T-cell (primary cell): ENCODE measurements around the gene SEZ6. TPM values are rescaled to one million over a fixed set of nuclear protein-coding genes. Genes with fewer than 3 reads are reported as not detected.

ENCODE experiments used
- ATAC-seq, 4 experiments: fragments of 200-7000 bp in 3 of 4; fragments of 150-1000 bp in 1 of 4; cut with Tn5 transposase; replicated peaks in 1 of 4; 1 replicate in 3 of 4; 2 replicates in 1 of 4; pipeline ENCODE4 v1.10.0; 2021; ENCODE audit warnings: moderate library complexity in 3 of 4, mild to moderate bottlenecking in 2 of 4, moderate number of reproducible peaks in 1 of 4
- CTCF ChIA-PET, 2 donors: fragments of 300-600 bp; sonication (Branson Sonifier 250); formaldehyde crosslinking; loops; one replicate each; lab custom pipeline; 2022; ENCODE audit warnings: antibody characterized with exemption in 2 of 2; lab: Charles Lee
- POLR2A ChIA-PET, 2 donors: fragments of 300-600 bp; sonication (Branson Sonifier 250); formaldehyde crosslinking; loops; one replicate each; lab custom pipeline; 2022; ENCODE audit warnings: antibody characterized with exemption in 2 of 2; lab: Charles Lee
- DNase-seq, 35 experiments: peaks; one replicate each; pipeline versions ENCODE4 v3.0.0 to v3.0.0-alpha.2; 2013 to 2023
- H3K27ac ChIP-seq: one replicate; pipeline ENCODE4 v1.5.1; 2013; ENCODE audit warnings: low read length
- H3K27me3 ChIP-seq, 2 experiments: replicated peaks in 1 of 2; 1 replicate in 1 of 2; 2 replicates in 1 of 2; pipeline versions ENCODE4 v1.6.1 to v1.7.0; 2013; ENCODE audit warnings: low read length in 1 of 2, mixed read lengths in 1 of 2; ENCODE audit not compliant: control insufficient read depth in 2 of 2, insufficient read depth in 2 of 2; ENCODE audit errors: extremely low read depth in 1 of 2
- H3K36me3 ChIP-seq, 2 donors: 1 replicate in 1 of 2; 2 replicates in 1 of 2; pipeline versions ENCODE4 v1.6.1 to v1.7.0; 2013; ENCODE audit warnings: low read length in 1 of 2; ENCODE audit not compliant: control insufficient read depth in 2 of 2, insufficient read depth in 1 of 2; ENCODE audit errors: extremely low read depth in 1 of 2
- H3K4me1 ChIP-seq, 2 experiments: 1 replicate in 1 of 2; 2 replicates in 1 of 2; pipeline versions ENCODE4 v1.6.1 to v1.7.0; 2013; ENCODE audit warnings: low read length in 2 of 2, mixed read lengths in 1 of 2; ENCODE audit not compliant: insufficient read depth in 2 of 2, control insufficient read depth in 1 of 2; ENCODE audit errors: extremely low read depth in 1 of 2
- H3K4me3 ChIP-seq, 2 donors: 1 replicate in 1 of 2; 2 replicates in 1 of 2; pipeline versions ENCODE4 v1.5.1 to v1.7.0; 2013; ENCODE audit warnings: mild to moderate bottlenecking in 2 of 2, low read length in 1 of 2, moderate library complexity in 1 of 2; ENCODE audit not compliant: control insufficient read depth in 1 of 2; ENCODE audit errors: extremely low read depth in 1 of 2
- H3K9me3 ChIP-seq: 2 replicates; pipeline ENCODE4 v1.7.0; 2013
- H3K27ac Mint-ChIP-seq, 2 donors: one replicate each; pipeline ENCODE4 v1.8.0; 2020 to 2021; ENCODE audit warnings: mild to moderate bottlenecking in 2 of 2, mixed read lengths in 2 of 2
- H3K27me3 Mint-ChIP-seq, 2 donors: one replicate each; pipeline ENCODE4 v1.8.0; 2021 to 2022; ENCODE audit warnings: mixed read lengths in 2 of 2
- H3K36me3 Mint-ChIP-seq: one replicate; pipeline ENCODE4 v1.8.0; 2021; ENCODE audit warnings: mixed read lengths
- H3K4me1 Mint-ChIP-seq, 3 donors: one replicate each; pipeline ENCODE4 v1.8.0; 2020 to 2022; ENCODE audit warnings: mixed read lengths in 3 of 3, mild to moderate bottlenecking in 1 of 3
- H3K4me3 Mint-ChIP-seq, 3 donors: one replicate each; pipeline ENCODE4 v1.8.0; 2020 to 2022; ENCODE audit warnings: mild to moderate bottlenecking in 3 of 3, mixed read lengths in 3 of 3, moderate library complexity in 3 of 3
- H3K9me3 Mint-ChIP-seq, 3 donors: one replicate each; pipeline ENCODE4 v1.8.0; 2020 to 2022; ENCODE audit warnings: mixed read lengths in 3 of 3
- WGBS: methylation state at CpG from one replicate; pipeline ENCODE4 v1.1.5; 2013; ENCODE audit warnings: missing lambda C conversion rate; ENCODE audit not compliant: insufficient coverage; 5-methylcytosine and 5-hydroxymethylcytosine counted together
- total RNA-seq, 35 experiments: library from RNA in 6 of 35; stranded (reverse) in 6 of 35; fragments of 120-200 nt in 1 of 35; gene quantifications; one replicate each; pipeline versions ENCODE4 v1.2.1 to v1.2.4 and lab custom pipeline; 2013 to 2026

Gene SEZ6
- total RNA-seq, 5 donors from 2014 or later (not counting 1 experiment from before 2014, with no cell fraction given) = 0.49 to 1.6 TPM; not detected in 3

- peaks cover 3% of the 10 kb centered on the region for H3K36me3 Mint-ChIP-seq
These were observed 26.4 kb upstream of the SEZ6 start for GRCh38 chr17:29032013-29032856.

GRCh38 chr17:29031488-29031887 is 25.7 kb upstream of the SEZ6 start:
- CTCF ChIA-PET = interaction anchor here in 1 of 2 donors (0.6 to 0.7 kb wide), 2 partner anchors 12 to 751 kb away, joined by 3 read pairs; no protein-coding TSS in a partner anchor
- no peak for ATAC-seq
- peaks cover 3% of the 10 kb centered on the region for H3K36me3 Mint-ChIP-seq

More at GRCh38 chr17:29032013-29032856, 26.4 kb upstream of the SEZ6 start:
- Histone ChIP-seq H3K27ac (no peak overlapping the region), H3K9me3 (no peaks in the 10 kb centered on the region), H3K36me3 (no peaks in the 10 kb centered on the region), H3K4me3 (no peak overlapping the region), H3K27me3 (peaks cover 3 to 46% of the 10 kb centered on the region in 2 experiments), H3K4me1 (no peaks in the 10 kb centered on the region)
- no peaks in the 10 kb centered on the region for H3K4me1 Mint-ChIP-seq
- DNase-seq = no peak
- no peak overlapping the region for H3K27ac Mint-ChIP-seq
- POLR2A ChIA-PET = no interaction called here
- peaks cover 41 to 58% of the 10 kb centered on the region in 2 donors for H3K27me3 Mint-ChIP-seq
- H3K4me3 Mint-ChIP-seq = no peak overlapping the region
- CTCF ChIA-PET = no interaction called here
- H3K9me3 Mint-ChIP-seq = peaks cover 0 to 15% (median 8%) of the 10 kb centered on the region in 3 donors
- WGBS = 47% methylated on average over 9 of the region's 11 CpGs
- ATAC-seq = no peak

GRCh38 chr17:29024316-29024952 is 18.6 kb upstream of the SEZ6 start:
- no peak overlapping the region for H3K4me3 Mint-ChIP-seq
- WGBS = no CpG with 5 or more reads among the region's 6 CpGs
- CTCF ChIA-PET = no interaction called here

More at GRCh38 chr17:29031488-29031887, 25.7 kb upstream of the SEZ6 start:
- H3K27me3 Mint-ChIP-seq = peaks cover 48 to 65% of the 10 kb centered on the region in 2 donors
- no peak overlapping the region for H3K4me3 ChIP-seq
- H3K9me3 ChIP-seq = no peaks in the 10 kb centered on the region
- peaks cover 3 to 50% of the 10 kb centered on the region in 2 experiments for H3K27me3 ChIP-seq
- DNase-seq = no peak
- H3K4me1 ChIP-seq = no peaks in the 10 kb centered on the region
- no peaks in the 10 kb centered on the region for H3K4me1 Mint-ChIP-seq
- no peak overlapping the region for H3K4me3 Mint-ChIP-seq
- peaks cover 0 to 15% (median 8%) of the 10 kb centered on the region in 3 donors for H3K9me3 Mint-ChIP-seq
- H3K27ac ChIP-seq = no peak overlapping the region
- POLR2A ChIA-PET = no interaction called here
- no peak overlapping the region for H3K27ac Mint-ChIP-seq
- WGBS = 16% methylated on average over 3 of the region's 5 CpGs
- H3K36me3 ChIP-seq = no peaks in the 10 kb centered on the region

GRCh38 chr17:29022074-29022473 is 16.2 kb upstream of the SEZ6 start:
- H3K9me3 ChIP-seq = no peaks in the 10 kb centered on the region
- WGBS = 90% methylated on average over 4 of the region's 7 CpGs
- no peak overlapping the region for H3K27ac Mint-ChIP-seq
- H3K36me3 ChIP-seq = no peaks in the 10 kb centered on the region
- H3K4me3 ChIP-seq = no peak overlapping the region
- ChIA-PET POLR2A (no interaction called here), CTCF (no interaction called here)
- no peak overlapping the region for H3K27ac ChIP-seq
- H3K27me3 ChIP-seq = peaks cover 0 to 72% of the 10 kb centered on the region in 2 experiments
- peaks cover 60 to 77% of the 10 kb centered on the region in 2 donors for H3K27me3 Mint-ChIP-seq
- no peaks in the 10 kb centered on the region for H3K36me3 Mint-ChIP-seq
- peaks cover 5 to 11% (median 7%) of the 10 kb centered on the region in 3 donors for H3K4me1 Mint-ChIP-seq
- DNase-seq (no peak), ATAC-seq (no peak)
- H3K9me3 Mint-ChIP-seq = no peaks in the 10 kb centered on the region
- no peak overlapping the region for H3K4me3 Mint-ChIP-seq
- peaks cover 0 to 9% of the 10 kb centered on the region in 2 experiments for H3K4me1 ChIP-seq

More at GRCh38 chr17:29024316-29024952, 18.6 kb upstream of the SEZ6 start:
- H3K4me1 Mint-ChIP-seq = peaks cover 3 to 5% (median 3%) of the 10 kb centered on the region in 3 donors
- H3K36me3 Mint-ChIP-seq = no peaks in the 10 kb centered on the region
- peaks cover 44 to 68% of the 10 kb centered on the region in 2 donors for H3K27me3 Mint-ChIP-seq
- no peak overlapping the region for H3K27ac ChIP-seq
- POLR2A ChIA-PET = no interaction called here
- DNase-seq (no peak), ATAC-seq (no peak)
- H3K36me3 ChIP-seq = no peaks in the 10 kb centered on the region
- no peaks in the 10 kb centered on the region for H3K9me3 ChIP-seq
- no peak overlapping the region for H3K4me3 ChIP-seq
- peaks cover 0 to 61% of the 10 kb centered on the region in 2 experiments for H3K27me3 ChIP-seq
- H3K27ac Mint-ChIP-seq = no peak overlapping the region
- H3K9me3 Mint-ChIP-seq = no peaks in the 10 kb centered on the region
- H3K4me1 ChIP-seq = peaks cover 0 to 7% of the 10 kb centered on the region in 2 experiments

GRCh38 chr17:29021226-29021625 is 15.4 kb upstream of the SEZ6 start:
- no peaks in the 10 kb centered on the region for H3K9me3 Mint-ChIP-seq
- CTCF ChIA-PET = interaction anchor here in 1 of 2 donors (0.6 kb wide), 1 partner anchor 233 kb away, joined by 5 read pairs; no protein-coding TSS in a partner anchor
- Histone ChIP-seq H3K27me3 (peaks cover 0 to 72% of the 10 kb centered on the region in 2 experiments), H3K36me3 (no peaks in the 10 kb centered on the region), H3K4me3 (no peak overlapping the region), H3K27ac (no peak overlapping the region), H3K9me3 (no peaks in the 10 kb centered on the region), H3K4me1 (peaks cover 0 to 9% of the 10 kb centered on the region in 2 experiments)
- peak overlapping the region in 1 of 2 donors; percentile 56 for H3K27ac Mint-ChIP-seq
- H3K27me3 Mint-ChIP-seq = peaks cover 58 to 74% of the 10 kb centered on the region in 2 donors
- no peaks in the 10 kb centered on the region for H3K36me3 Mint-ChIP-seq
- POLR2A ChIA-PET = no interaction called here
- peaks cover 5 to 11% (median 7%) of the 10 kb centered on the region in 3 donors for H3K4me1 Mint-ChIP-seq
- ATAC-seq (no peak), DNase-seq (no peak)
- H3K4me3 Mint-ChIP-seq = peak overlapping the region in 1 of 3 donors; percentile 32
- WGBS = 50% methylated on average over 7 of the region's 7 CpGs

GRCh38 chr17:29020576-29020975 is 14.7 kb upstream of the SEZ6 start:
- Mint-ChIP-seq H3K9me3 (no peaks in the 10 kb centered on the region), H3K4me1 (peaks cover 5 to 11% (median 7%) of the 10 kb centered on the region in 3 donors), H3K27me3 (peaks cover 56 to 78% of the 10 kb centered on the region in 2 donors), H3K27ac (no peak overlapping the region), H3K4me3 (no peak overlapping the region), H3K36me3 (no peaks in the 10 kb centered on the region)
- Histone ChIP-seq H3K27me3 (peaks cover 0 to 68% of the 10 kb centered on the region in 2 experiments), H3K4me3 (no peak overlapping the region), H3K27ac (no peak overlapping the region), H3K4me1 (peaks cover 0 to 9% of the 10 kb centered on the region in 2 experiments), H3K9me3 (no peaks in the 10 kb centered on the region), H3K36me3 (no peaks in the 10 kb centered on the region)
- ATAC-seq (no peak), DNase-seq (no peak)
- 100% methylated on average over 2 of the region's 8 CpGs for WGBS
- ChIA-PET POLR2A (no interaction called here), CTCF (no interaction called here)
